ENCODE results near the gene VEGFC. TPM values are rescaled to one million over a fixed set of nuclear protein-coding genes. Genes with fewer than 3 reads are reported as not detected.
A peak's percentile ranks its signal among the peaks of the same experiment; 100 is the strongest.

VEGFC gene
- total RNA-seq, 1 donor from 2014 or later, result 13.6 TPM

DNA sequence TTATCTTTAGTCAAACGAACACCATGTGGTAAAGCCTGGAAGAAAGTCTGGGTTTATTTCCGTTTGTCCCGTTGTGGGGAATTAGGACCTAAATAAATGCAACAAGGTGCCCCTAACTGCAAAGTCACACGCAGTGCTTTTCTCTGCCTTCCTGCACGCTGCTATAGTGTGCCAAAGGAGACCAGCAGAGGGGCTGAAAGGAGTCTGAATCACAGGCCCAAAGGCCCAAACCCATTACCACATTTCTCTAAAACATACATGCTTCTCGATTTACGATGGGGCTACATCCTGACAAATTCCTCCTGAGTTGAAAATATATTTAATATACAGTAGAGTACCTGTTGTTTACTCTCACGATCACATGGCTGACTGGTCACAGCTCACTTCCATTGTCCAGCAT is 4.5 kb downstream of the VEGFC start:
- Mint-ChIP-seq H3K27me3 (ENCODE audit: unreplicated experiment) (no peaks in the 10 kb centered on the region), H3K27ac (ENCODE audit: unreplicated experiment) (peak overlapping the region; percentile 61), H3K4me3 (ENCODE audit: unreplicated experiment) (no peak overlapping the region), H3K9me3 (ENCODE audit: unreplicated experiment) (no peaks in the 10 kb centered on the region), H3K36me3 (ENCODE audit: unreplicated experiment) (no peaks in the 10 kb centered on the region), H3K4me1 (ENCODE audit: unreplicated experiment) (peaks cover 54% of the 10 kb centered on the region)
- TF ChIP-seq, protein P1, sequence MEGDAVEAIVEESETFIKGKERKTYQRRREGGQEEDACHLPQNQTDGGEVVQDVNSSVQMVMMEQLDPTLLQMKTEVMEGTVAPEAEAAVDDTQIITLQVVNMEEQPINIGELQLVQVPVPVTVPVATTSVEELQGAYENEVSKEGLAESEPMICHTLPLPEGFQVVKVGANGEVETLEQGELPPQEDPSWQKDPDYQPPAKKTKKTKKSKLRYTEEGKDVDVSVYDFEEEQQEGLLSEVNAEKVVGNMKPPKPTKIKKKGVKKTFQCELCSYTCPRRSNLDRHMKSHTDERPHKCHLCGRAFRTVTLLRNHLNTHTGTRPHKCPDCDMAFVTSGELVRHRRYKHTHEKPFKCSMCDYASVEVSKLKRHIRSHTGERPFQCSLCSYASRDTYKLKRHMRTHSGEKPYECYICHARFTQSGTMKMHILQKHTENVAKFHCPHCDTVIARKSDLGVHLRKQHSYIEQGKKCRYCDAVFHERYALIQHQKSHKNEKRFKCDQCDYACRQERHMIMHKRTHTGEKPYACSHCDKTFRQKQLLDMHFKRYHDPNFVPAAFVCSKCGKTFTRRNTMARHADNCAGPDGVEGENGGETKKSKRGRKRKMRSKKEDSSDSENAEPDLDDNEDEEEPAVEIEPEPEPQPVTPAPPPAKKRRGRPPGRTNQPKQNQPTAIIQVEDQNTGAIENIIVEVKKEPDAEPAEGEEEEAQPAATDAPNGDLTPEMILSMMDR (IDR thresholded peaks at IDR 0.05), result no peak
- no peak for DNase-seq (ENCODE audit: extremely low spot score, unreplicated experiment)

DNA sequence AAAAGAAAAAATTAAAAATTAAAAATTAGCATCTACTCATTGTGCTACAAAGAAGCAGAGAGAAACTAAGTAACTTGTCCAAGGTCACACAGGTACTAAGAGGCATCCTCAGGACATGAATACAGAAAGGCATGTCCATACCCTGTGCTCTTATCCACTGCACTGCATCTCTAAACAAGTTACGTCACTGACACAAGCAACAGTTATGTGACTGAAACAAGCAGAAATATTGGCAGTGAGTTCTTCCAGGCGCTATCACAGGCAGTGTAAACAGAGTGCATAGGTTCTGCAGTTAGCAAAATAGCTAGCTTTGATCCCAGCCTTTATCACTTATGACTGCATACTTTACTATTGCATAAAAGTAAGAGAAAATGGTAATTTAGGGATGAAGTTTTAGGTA is 7.9 kb downstream of the VEGFC start:
- Mint-ChIP-seq H3K27ac (ENCODE audit: unreplicated experiment) (no peak overlapping the region), H3K9me3 (ENCODE audit: unreplicated experiment) (no peaks in the 10 kb centered on the region), H3K27me3 (ENCODE audit: unreplicated experiment) (no peaks in the 10 kb centered on the region), H3K4me3 (ENCODE audit: unreplicated experiment) (no peak overlapping the region), H3K4me1 (ENCODE audit: unreplicated experiment) (peaks cover 64% of the 10 kb centered on the region), H3K36me3 (ENCODE audit: unreplicated experiment) (no peaks in the 10 kb centered on the region)
- DNase-seq (ENCODE audit: extremely low spot score, unreplicated experiment), result no peak
- TF ChIP-seq, protein P1 (IDR thresholded peaks at IDR 0.05), result no peak

DNA sequence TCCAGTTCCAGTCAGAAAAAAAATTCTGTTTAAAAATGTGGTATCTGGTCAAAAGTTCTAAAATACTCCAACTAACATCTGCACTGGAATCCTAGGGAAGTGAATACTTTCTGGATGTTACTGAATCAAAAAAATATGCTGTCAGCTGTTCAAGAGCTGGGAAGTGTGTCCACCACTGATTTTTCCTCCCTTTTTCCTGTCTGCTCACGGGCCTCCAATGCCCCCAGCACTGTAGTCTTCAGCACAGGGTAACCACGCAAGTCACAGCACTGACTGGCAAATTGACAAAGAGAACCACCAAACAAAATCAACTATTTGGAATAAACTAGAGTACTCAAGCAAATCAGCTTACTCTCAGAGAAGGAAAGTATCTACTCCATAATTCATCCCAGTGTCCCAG is 9.9 kb downstream of the VEGFC start:
- H3K27me3 Mint-ChIP-seq (ENCODE audit: unreplicated experiment), result no peaks in the 10 kb centered on the region
- TF ChIP-seq, protein P1 (IDR thresholded peaks at IDR 0.05), result no peak
- no peak for DNase-seq (ENCODE audit: extremely low spot score, unreplicated experiment)
- peak overlapping the region; percentile 86 for H3K27ac Mint-ChIP-seq (ENCODE audit: unreplicated experiment)
- H3K4me3 Mint-ChIP-seq (ENCODE audit: unreplicated experiment), result peak overlapping the region; percentile 36
- H3K4me1 Mint-ChIP-seq (ENCODE audit: unreplicated experiment), result peaks cover 62% of the 10 kb centered on the region
- H3K36me3 Mint-ChIP-seq (ENCODE audit: unreplicated experiment), result no peaks in the 10 kb centered on the region
- H3K9me3 Mint-ChIP-seq (ENCODE audit: unreplicated experiment), result no peaks in the 10 kb centered on the region

DNA sequence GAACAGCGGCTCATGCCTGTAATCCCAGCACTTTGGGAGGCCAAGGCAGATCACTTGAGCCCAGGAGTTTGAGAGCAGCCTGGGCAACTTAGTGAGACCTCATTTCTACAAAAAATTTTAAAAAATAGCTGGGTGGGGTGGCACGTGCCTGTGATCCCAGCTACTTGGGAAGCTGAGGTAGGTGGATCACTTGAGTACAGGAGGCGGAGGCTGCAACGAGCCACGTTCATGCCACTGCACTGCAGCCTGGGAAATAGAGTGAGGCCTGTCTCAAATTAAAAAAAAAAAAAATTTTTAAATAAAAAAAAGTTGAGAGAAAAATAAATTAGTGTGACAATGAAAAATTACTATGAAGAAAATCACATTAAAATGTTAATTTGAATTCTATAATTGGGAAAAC is 10.5 kb downstream of the VEGFC start:
- no peaks in the 10 kb centered on the region for H3K27me3 Mint-ChIP-seq (ENCODE audit: unreplicated experiment)
- H3K36me3 Mint-ChIP-seq (ENCODE audit: unreplicated experiment), result no peaks in the 10 kb centered on the region
- peaks cover 61% of the 10 kb centered on the region for H3K4me1 Mint-ChIP-seq (ENCODE audit: unreplicated experiment)
- H3K4me3 Mint-ChIP-seq (ENCODE audit: unreplicated experiment), result no peak overlapping the region
- DNase-seq (ENCODE audit: extremely low spot score, unreplicated experiment), result no peak
- TF ChIP-seq, protein P1 (IDR thresholded peaks at IDR 0.05), result no peak
- peak overlapping the region; percentile 82 for H3K27ac Mint-ChIP-seq (ENCODE audit: unreplicated experiment)
- H3K9me3 Mint-ChIP-seq (ENCODE audit: unreplicated experiment), result no peaks in the 10 kb centered on the region

DNA sequence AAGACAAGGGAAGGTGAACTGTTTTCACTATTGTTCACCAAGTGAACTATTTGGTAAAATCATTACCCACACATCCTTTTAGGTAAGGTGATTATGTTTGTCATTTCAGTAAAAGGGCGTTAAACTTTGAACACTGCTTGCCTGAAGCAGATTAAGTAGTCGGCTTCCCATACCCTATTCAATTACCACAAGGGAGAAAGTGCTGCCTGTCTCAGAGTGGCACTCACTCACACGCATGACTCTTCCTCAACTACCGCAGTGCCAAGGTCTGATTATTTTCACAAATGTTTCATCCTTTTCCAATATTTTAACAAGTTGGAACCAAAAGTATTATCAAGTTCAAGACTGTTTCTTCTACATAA is 11.0 kb downstream of the VEGFC start:
- no peak for DNase-seq (ENCODE audit: extremely low spot score, unreplicated experiment)

More for the DNA sequence above, 11.0 kb downstream of the VEGFC start:
- Mint-ChIP-seq H3K4me1 (ENCODE audit: unreplicated experiment) (peaks cover 60% of the 10 kb centered on the region), H3K9me3 (ENCODE audit: unreplicated experiment) (no peaks in the 10 kb centered on the region), H3K36me3 (ENCODE audit: unreplicated experiment) (no peaks in the 10 kb centered on the region), H3K27me3 (ENCODE audit: unreplicated experiment) (no peaks in the 10 kb centered on the region), H3K4me3 (ENCODE audit: unreplicated experiment) (no peak overlapping the region), H3K27ac (ENCODE audit: unreplicated experiment) (peak overlapping the region; percentile 82)
- TF ChIP-seq, protein P1 (IDR thresholded peaks at IDR 0.05), result no peak
